SK-N-SH (cell line): Measurements from ENCODE around the gene CADM3. TPM values are rescaled to one million over a fixed set of nuclear protein-coding genes. Genes with fewer than 3 reads are reported as not detected.

ENCODE experiments used
- CTCF ChIA-PET: fragments of 300-600, 350-600 bp; formaldehyde crosslinking; extraction: SDS; loops from one replicate; lab custom pipeline; 2021; lab: Yijun Ruan, JAX
- POLR2A ChIA-PET: fragments of 350-600 bp; sonication (Branson Sonifier 250); formaldehyde crosslinking; extraction: SDS; loops from one replicate; lab custom pipeline; 2020; ENCODE audit warnings: antibody characterized with exemption, inconsistent platforms; lab: Yijun Ruan, JAX
- DNase-seq: peaks from one replicate; pipeline ENCODE4 v3.0.0; 2012
- H2AFZ ChIP-seq: fragments of 200-600 bp; sonication (generic); 2 replicates; pipeline ENCODE4 v1.8.1; 2016; ENCODE audit warnings: antibody characterized with exemption, mild to moderate bottlenecking, low read depth
- H3F3A ChIP-seq: fragments of 200-600 bp; sonication (generic); replicated peaks from 2 replicates; pipeline ENCODE3; 2016; ENCODE audit warnings: antibody characterized with exemption, mild to moderate bottlenecking; ENCODE audit not compliant: insufficient read depth
- H3K27ac ChIP-seq, 2 experiments: fragments of 200-500 bp in 1 of 2; fragments of 200-600 bp in 1 of 2; sonication (Bioruptor generic) in 1 of 2; sonication (generic), shearing (Covaris generic) in 1 of 2; 2 replicates each; pipeline versions ENCODE4 v1.5.1 to v1.6.1; 2014 to 2016; ENCODE audit warnings: low read depth in 2 of 2, inconsistent platforms in 1 of 2, low read length in 1 of 2, mild to moderate bottlenecking in 1 of 2, mixed read lengths in 1 of 2
- H3K27me3 ChIP-seq: fragments of 200-600 bp; sonication (generic), shearing (Covaris generic); 2 replicates; pipeline ENCODE4 v1.6.1; 2016; ENCODE audit warnings: mixed run types; ENCODE audit not compliant: insufficient read depth
- H3K36me3 ChIP-seq, 2 experiments: fragments of 200-500 bp in 1 of 2; fragments of 200-600 bp in 1 of 2; sonication (Bioruptor generic) in 1 of 2; sonication (generic) in 1 of 2; replicated peaks in 1 of 2; 2 replicates each; pipeline versions ENCODE3 to v1.5.1; 2014 to 2016; ENCODE audit warnings: low read length in 1 of 2, mild to moderate bottlenecking in 1 of 2; ENCODE audit not compliant: insufficient read depth in 2 of 2, control insufficient read depth in 1 of 2
- H3K4me1 ChIP-seq, 2 experiments: fragments of 200-500 bp in 1 of 2; fragments of 200-600 bp in 1 of 2; sonication (Bioruptor generic) in 1 of 2; sonication (generic), shearing (Covaris generic) in 1 of 2; 2 replicates each; pipeline versions ENCODE4 v1.5.1 to v1.6.1; 2014 to 2016; ENCODE audit warnings: low read depth in 1 of 2, low read length in 1 of 2, mixed run types in 1 of 2; ENCODE audit not compliant: insufficient read depth in 2 of 2, control insufficient read depth in 1 of 2
- H3K4me2 ChIP-seq: fragments of 200-600 bp; sonication (generic), shearing (Covaris generic); 2 replicates; pipeline ENCODE4 v1.6.1; 2017; ENCODE audit warnings: mixed run types
- H3K4me3 ChIP-seq, 2 experiments: fragments of 200-500 bp in 1 of 2; fragments of 200-600 bp in 1 of 2; sonication (Bioruptor generic) in 1 of 2; sonication (generic), shearing (Covaris generic) in 1 of 2; 2 replicates each; pipeline versions ENCODE4 v1.5.1 to v1.8.1; 2014 to 2016; ENCODE audit warnings: low read depth in 2 of 2, inconsistent platforms in 1 of 2, low read length in 1 of 2, mild to moderate bottlenecking in 1 of 2, mixed read lengths in 1 of 2, moderate library complexity in 1 of 2
- H3K79me2 ChIP-seq: fragments of 200-600 bp; sonication (generic); 2 replicates; pipeline ENCODE4 v1.8.1; 2017; ENCODE audit warnings: mild to moderate bottlenecking; ENCODE audit not compliant: insufficient read depth
- H3K9ac ChIP-seq: fragments of 200-600 bp; sonication (generic); 2 replicates; pipeline ENCODE4 v1.6.1; 2017; ENCODE audit warnings: mixed run types
- H3K9me2 ChIP-seq: fragments of 200-600 bp; sonication (generic); 2 replicates; pipeline ENCODE4 v1.6.1; 2017; ENCODE audit warnings: mixed run types
- H3K9me3 ChIP-seq: fragments of 200-600 bp; sonication (generic); 2 replicates; pipeline ENCODE4 v1.6.1; 2017; ENCODE audit warnings: mixed run types, mild to moderate bottlenecking, moderate library complexity
- H4K20me1 ChIP-seq: fragments of 200-600 bp; sonication (generic); 2 replicates; pipeline ENCODE4 v1.6.1; 2017; ENCODE audit warnings: mild to moderate bottlenecking, mixed run types; ENCODE audit not compliant: insufficient read depth
- CTCF ChIP-seq: fragments of 200-600 bp; sonication (generic); IDR thresholded peaks from 2 replicates; pipeline ENCODE4 v1.6.1; 2017; ENCODE audit warnings: antibody characterized with exemption, mild to moderate bottlenecking, moderate library complexity
- ELF1 ChIP-seq: IDR thresholded peaks from 2 replicates; pipeline ENCODE4 v1.4.0; 2012
- FOXM1 ChIP-seq: IDR thresholded peaks from 2 replicates; pipeline ENCODE4 v1.4.0; 2012; ENCODE audit warnings: low read depth, mild to moderate bottlenecking
- IRF3 ChIP-seq: fragments of 150-350 bp; IDR thresholded peaks from 2 replicates; pipeline ENCODE4 v1.6.1; 2016; ENCODE audit warnings: mild to moderate bottlenecking, low read depth, low read length
- JUND ChIP-seq: IDR thresholded peaks from 2 replicates; pipeline ENCODE4 v1.4.0; 2012
- MAX ChIP-seq: IDR thresholded peaks from 2 replicates; pipeline ENCODE4 v1.4.0; 2012; ENCODE audit warnings: low read depth
- MEF2A ChIP-seq: IDR thresholded peaks from 2 replicates; pipeline ENCODE4 v1.4.0; 2012; ENCODE audit warnings: low read depth, borderline replicate concordance
- NRF1 ChIP-seq: IDR thresholded peaks from 2 replicates; pipeline ENCODE4 v1.6.1; 2012; ENCODE audit warnings: low read depth, mild to moderate bottlenecking, low read length
- PBX3 ChIP-seq: IDR thresholded peaks from 2 replicates; pipeline ENCODE4; 2012
- POLR2AphosphoS5 ChIP-seq: IDR thresholded peaks from 2 replicates; pipeline ENCODE4 v1.6.1; 2012; ENCODE audit warnings: low read depth, low read length
- RCOR1 ChIP-seq: fragments of 150-350 bp; IDR thresholded peaks from 2 replicates; pipeline ENCODE4 v1.6.1; 2017; ENCODE audit warnings: antibody characterized with exemption, low read length
- RXRA ChIP-seq: IDR thresholded peaks from 2 replicates; pipeline ENCODE4 v1.4.0; 2012; ENCODE audit warnings: low read depth, mild to moderate bottlenecking, borderline replicate concordance
- TAF1 ChIP-seq: IDR thresholded peaks from 2 replicates; pipeline ENCODE4 v1.6.1; 2012; ENCODE audit warnings: low read depth, mild to moderate bottlenecking, low read length, moderate library complexity, borderline replicate concordance
- TEAD4 ChIP-seq: IDR thresholded peaks from 2 replicates; pipeline ENCODE4 v1.4.0; 2012; ENCODE audit warnings: mild to moderate bottlenecking, borderline replicate concordance; ENCODE audit not compliant: insufficient read depth
- USF2 ChIP-seq: fragments of 150-350 bp; IDR thresholded peaks from 2 replicates; pipeline ENCODE4 v1.6.1; 2017; ENCODE audit warnings: antibody characterized with exemption, low read length, low read depth, borderline replicate concordance
- WGBS: methylation state at CpG from one replicate; pipeline ENCODE4 v1.1.6; 2017; ENCODE audit warnings: low lambda C conversion rate; 5-methylcytosine and 5-hydroxymethylcytosine counted together
- polyA plus RNA-seq, 3 experiments: library from polyadenylated mRNA; depleted of rRNA; stranded (reverse); fragments of >200 nt; gene quantifications; 2 replicates each; pipeline ENCODE4 v1.2.3, GENCODE V29; 2012
- TF ChIP-seq, protein P1 (sequence below): IDR thresholded peaks from 2 replicates; pipeline ENCODE4 v1.4.0; 2012; ENCODE audit warnings: low read depth, borderline replicate concordance
- TF ChIP-seq, protein P2 (sequence below): IDR thresholded peaks from 2 replicates; pipeline ENCODE4 v1.6.1; 2012; ENCODE audit warnings: mild to moderate bottlenecking, low read depth, low read length, moderate library complexity

Gene CADM3
- polyA plus RNA-seq, 1 of the 3 experiments (the other 2 are of a cell fraction): 0.94 TPM

GRCh38 chr1:159200769-159201168 is 29.4 kb downstream of the CADM3 start (continued):
- TF ChIP-seq NRF1: no peak
- TF ChIP-seq MEF2A: no peak
- no peak for TF ChIP-seq IRF3
- no peak for TF ChIP-seq RCOR1
- TF ChIP-seq USF2: no peak
- no peak for TF ChIP-seq PBX3
- TF ChIP-seq TEAD4: no peak
- no peak for TF ChIP-seq TAF1
- TF ChIP-seq POLR2AphosphoS5: no peak
- TF ChIP-seq, protein P1, sequence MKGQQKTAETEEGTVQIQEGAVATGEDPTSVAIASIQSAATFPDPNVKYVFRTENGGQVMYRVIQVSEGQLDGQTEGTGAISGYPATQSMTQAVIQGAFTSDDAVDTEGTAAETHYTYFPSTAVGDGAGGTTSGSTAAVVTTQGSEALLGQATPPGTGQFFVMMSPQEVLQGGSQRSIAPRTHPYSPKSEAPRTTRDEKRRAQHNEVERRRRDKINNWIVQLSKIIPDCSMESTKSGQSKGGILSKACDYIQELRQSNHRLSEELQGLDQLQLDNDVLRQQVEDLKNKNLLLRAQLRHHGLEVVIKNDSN: no peak

GRCh38 chr1:159201642-159202041 is 30.2 kb downstream of the CADM3 start:
- whole genome bisulfite sequencing: 51% methylated on average over 4 of the region's 5 CpGs
- no peak for DNase-seq
- peaks cover 0 to 2% of the 10 kb centered on the region in 2 experiments; a peak in 1 of 4 replicates for H3K4me1 ChIP-seq
- H3K9ac ChIP-seq: no peak overlapping the region
- H3K9me2 ChIP-seq: no peaks in the 10 kb centered on the region
- CTCF ChIA-PET: interaction anchor here (1.7 to 26.8 kb wide), 4 partner anchors 9 to 66 kb away, joined by 18 to 660 read pairs (median 257); partner anchors contain the start of gene CADM3
- H3K79me2 ChIP-seq: no peaks in the 10 kb centered on the region
- H3K4me2 ChIP-seq: no peak overlapping the region
- no peaks in the 10 kb centered on the region for H3K9me3 ChIP-seq
- H3K27ac ChIP-seq: no peak overlapping the region
- no peak overlapping the region for H3K4me3 ChIP-seq
- no peak overlapping the region for H2AFZ ChIP-seq
- H3F3A ChIP-seq: no peaks in the 10 kb centered on the region
- POLR2A ChIA-PET: no interaction called here
- no peaks in the 10 kb centered on the region for H4K20me1 ChIP-seq
- no peaks in the 10 kb centered on the region for H3K36me3 ChIP-seq
- peaks cover 15% of the 10 kb centered on the region; the same call in 1 of the 2 replicates for H3K27me3 ChIP-seq
- TF ChIP-seq JUND: no peak
- TF ChIP-seq, protein P2, sequence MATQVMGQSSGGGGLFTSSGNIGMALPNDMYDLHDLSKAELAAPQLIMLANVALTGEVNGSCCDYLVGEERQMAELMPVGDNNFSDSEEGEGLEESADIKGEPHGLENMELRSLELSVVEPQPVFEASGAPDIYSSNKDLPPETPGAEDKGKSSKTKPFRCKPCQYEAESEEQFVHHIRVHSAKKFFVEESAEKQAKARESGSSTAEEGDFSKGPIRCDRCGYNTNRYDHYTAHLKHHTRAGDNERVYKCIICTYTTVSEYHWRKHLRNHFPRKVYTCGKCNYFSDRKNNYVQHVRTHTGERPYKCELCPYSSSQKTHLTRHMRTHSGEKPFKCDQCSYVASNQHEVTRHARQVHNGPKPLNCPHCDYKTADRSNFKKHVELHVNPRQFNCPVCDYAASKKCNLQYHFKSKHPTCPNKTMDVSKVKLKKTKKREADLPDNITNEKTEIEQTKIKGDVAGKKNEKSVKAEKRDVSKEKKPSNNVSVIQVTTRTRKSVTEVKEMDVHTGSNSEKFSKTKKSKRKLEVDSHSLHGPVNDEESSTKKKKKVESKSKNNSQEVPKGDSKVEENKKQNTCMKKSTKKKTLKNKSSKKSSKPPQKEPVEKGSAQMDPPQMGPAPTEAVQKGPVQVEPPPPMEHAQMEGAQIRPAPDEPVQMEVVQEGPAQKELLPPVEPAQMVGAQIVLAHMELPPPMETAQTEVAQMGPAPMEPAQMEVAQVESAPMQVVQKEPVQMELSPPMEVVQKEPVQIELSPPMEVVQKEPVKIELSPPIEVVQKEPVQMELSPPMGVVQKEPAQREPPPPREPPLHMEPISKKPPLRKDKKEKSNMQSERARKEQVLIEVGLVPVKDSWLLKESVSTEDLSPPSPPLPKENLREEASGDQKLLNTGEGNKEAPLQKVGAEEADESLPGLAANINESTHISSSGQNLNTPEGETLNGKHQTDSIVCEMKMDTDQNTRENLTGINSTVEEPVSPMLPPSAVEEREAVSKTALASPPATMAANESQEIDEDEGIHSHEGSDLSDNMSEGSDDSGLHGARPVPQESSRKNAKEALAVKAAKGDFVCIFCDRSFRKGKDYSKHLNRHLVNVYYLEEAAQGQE: no peak
- TF ChIP-seq USF2: no peak
- TF ChIP-seq PBX3: no peak
- TF ChIP-seq MAX: no peak
- no peak for TF ChIP-seq CTCF
- TF ChIP-seq, protein P1: no peak
- TF ChIP-seq FOXM1: no peak
- TF ChIP-seq ELF1: no peak
- no peak for TF ChIP-seq NRF1
- no peak for TF ChIP-seq TEAD4
- TF ChIP-seq RXRA: no peak
